ENCODE results near the gene SERPINF2.

SERPINF2 gene

DNA sequence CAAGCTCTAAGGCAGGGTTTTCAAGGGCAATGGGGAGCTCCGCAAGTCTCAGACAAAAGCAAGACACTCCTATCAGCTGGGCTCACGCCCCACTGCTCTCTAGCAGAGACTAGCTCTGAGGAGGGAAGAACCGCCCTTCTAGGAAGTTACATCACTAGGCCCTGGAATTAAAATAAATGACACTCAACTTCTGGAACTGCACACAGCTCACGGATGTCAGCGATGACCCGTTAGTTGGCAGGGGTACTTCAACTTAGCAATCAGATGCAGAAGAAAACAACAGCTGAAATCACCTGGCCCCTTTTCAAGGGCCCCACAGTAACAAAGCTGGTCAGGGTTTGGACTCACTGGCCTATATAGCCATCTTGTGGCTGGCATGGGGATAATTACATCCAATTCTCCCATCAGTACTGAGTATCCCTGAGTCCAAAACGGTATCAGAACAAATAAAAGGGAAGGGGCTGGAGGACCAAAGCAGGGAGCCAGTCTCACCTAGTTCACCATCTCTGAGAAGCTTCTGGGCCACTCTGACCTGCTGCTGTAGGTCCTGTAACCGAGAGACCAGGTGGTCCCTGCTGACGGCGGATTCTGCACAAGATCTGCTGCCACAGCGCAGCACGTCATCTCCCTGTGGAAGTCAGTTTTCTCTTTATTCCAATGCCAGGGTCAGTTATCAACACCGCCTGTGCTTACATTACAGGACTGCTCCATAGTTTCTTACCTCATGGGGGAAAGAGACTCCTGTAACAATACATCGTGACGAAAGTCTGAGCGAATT, 41.4 kb downstream of the SERPINF2 start:
- peak; percentile 34 for DNase-seq (ENCODE audit: low read depth)
- H3K4me3 ChIP-seq (ENCODE audit: low read depth, low read length), result no peak overlapping the region
- TF ChIP-seq, protein P1, sequence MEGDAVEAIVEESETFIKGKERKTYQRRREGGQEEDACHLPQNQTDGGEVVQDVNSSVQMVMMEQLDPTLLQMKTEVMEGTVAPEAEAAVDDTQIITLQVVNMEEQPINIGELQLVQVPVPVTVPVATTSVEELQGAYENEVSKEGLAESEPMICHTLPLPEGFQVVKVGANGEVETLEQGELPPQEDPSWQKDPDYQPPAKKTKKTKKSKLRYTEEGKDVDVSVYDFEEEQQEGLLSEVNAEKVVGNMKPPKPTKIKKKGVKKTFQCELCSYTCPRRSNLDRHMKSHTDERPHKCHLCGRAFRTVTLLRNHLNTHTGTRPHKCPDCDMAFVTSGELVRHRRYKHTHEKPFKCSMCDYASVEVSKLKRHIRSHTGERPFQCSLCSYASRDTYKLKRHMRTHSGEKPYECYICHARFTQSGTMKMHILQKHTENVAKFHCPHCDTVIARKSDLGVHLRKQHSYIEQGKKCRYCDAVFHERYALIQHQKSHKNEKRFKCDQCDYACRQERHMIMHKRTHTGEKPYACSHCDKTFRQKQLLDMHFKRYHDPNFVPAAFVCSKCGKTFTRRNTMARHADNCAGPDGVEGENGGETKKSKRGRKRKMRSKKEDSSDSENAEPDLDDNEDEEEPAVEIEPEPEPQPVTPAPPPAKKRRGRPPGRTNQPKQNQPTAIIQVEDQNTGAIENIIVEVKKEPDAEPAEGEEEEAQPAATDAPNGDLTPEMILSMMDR (IDR thresholded peaks at IDR 0.05; ENCODE audit: insufficient read depth, low read depth, low read length, missing control alignments), result no peak

DNA sequence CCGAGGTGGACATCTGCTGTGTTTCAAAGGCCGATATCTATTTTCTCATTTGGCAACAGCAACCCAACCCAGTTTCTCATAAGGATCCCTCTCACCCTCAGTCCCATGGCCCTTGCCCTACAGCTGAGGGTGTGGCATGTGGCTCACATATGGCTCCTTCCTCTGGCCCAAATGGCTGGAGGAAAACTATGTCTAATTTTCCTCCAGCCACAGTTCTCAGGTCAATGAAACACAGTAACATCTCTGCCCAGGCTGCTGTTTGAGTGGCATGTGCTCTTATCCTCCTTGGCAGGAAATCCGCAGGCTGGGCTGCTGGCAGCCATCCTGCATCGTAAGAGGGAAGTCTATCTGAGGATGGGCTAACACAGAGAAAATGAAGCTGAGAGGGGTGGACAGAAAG, 43.3 kb downstream of the SERPINF2 start:
- H3K4me3 ChIP-seq (ENCODE audit: low read depth, low read length), result no peak overlapping the region
- TF ChIP-seq, protein P1 (IDR thresholded peaks at IDR 0.05; ENCODE audit: insufficient read depth, low read depth, low read length, missing control alignments), result no peak
- no peak for DNase-seq (ENCODE audit: low read depth)

DNA sequence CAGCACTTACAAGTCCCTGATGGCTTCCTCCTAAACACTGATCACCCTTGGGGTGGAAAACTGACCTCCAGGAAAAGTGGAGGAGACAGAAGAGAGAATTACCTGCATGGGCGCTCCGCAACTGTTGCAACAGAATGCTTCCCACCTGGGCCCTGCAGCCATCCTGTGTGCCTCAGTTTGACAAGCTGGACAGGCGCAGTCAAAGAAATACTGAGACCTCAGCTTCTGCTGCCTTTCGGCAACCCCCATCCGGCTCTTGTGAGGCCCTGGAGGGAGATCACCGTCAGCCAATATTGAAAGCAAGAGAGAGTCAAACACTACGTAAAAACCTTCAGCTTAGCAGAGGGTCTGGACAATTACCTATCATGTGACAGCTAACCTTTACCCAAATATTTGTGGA, 44.0 kb downstream of the SERPINF2 start:
- no peak overlapping the region for H3K4me3 ChIP-seq (ENCODE audit: low read depth, low read length)
- TF ChIP-seq, protein P1 (IDR thresholded peaks at IDR 0.05; ENCODE audit: insufficient read depth, low read depth, low read length, missing control alignments), result no peak
- no peak for DNase-seq (ENCODE audit: low read depth)

DNA sequence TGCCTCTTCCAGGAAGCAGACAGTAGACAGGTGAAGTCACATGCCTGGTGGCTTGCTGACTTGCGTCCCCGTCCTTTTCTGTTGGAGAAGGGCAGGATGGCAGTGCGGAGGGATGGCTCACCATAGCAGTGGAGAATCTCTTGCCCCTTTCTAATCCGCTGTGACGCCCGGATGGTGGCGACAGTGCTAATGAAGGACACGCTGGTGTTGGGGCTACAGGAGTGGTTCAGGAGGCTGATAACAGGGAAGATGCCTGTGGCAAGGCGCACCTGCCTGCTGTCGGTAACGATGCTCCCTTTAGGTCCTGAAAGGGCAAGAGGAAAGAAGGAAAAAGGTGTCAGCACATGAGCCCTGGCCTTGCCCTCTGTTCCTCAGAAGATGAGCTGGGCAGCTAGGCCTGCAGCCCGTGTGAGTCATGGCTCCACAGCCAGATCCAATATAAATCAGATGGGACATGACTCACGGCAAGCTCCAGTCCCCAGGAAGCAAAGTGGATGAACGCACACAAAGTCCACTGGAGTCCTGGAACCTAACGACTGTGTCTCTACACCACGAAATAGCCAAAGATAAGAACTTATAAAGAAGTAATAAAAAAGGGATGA, 44.7 kb downstream of the SERPINF2 start:
- no peak for DNase-seq (ENCODE audit: low read depth)
- TF ChIP-seq, protein P1 (IDR thresholded peaks at IDR 0.05; ENCODE audit: insufficient read depth, low read depth, low read length, missing control alignments), result no peak
- no peak overlapping the region for H3K4me3 ChIP-seq (ENCODE audit: low read depth, low read length)

DNA sequence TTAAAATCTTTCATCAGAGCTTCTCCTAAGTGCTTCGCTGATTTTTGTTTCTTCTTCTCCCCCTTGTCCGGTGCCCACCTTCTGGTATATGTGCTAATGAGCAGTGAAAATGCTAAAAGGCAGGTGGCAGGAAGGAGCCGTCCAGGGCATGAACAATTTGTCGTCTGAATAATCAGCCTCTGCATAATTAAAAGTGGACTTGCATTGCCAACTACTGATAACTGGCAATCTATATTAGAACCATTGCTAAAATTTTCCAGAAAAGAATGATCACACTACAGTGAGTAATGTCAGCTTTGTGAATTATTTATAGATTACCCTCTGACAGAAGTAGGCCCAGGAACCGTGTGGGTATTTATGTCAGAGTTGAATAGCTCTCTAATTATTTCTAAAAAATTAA, 47.3 kb downstream of the SERPINF2 start:
- no peak overlapping the region for H3K4me3 ChIP-seq (ENCODE audit: low read depth, low read length)
- TF ChIP-seq, protein P1 (IDR thresholded peaks at IDR 0.05; ENCODE audit: insufficient read depth, low read depth, low read length, missing control alignments), result no peak
- no peak for DNase-seq (ENCODE audit: low read depth)

DNA sequence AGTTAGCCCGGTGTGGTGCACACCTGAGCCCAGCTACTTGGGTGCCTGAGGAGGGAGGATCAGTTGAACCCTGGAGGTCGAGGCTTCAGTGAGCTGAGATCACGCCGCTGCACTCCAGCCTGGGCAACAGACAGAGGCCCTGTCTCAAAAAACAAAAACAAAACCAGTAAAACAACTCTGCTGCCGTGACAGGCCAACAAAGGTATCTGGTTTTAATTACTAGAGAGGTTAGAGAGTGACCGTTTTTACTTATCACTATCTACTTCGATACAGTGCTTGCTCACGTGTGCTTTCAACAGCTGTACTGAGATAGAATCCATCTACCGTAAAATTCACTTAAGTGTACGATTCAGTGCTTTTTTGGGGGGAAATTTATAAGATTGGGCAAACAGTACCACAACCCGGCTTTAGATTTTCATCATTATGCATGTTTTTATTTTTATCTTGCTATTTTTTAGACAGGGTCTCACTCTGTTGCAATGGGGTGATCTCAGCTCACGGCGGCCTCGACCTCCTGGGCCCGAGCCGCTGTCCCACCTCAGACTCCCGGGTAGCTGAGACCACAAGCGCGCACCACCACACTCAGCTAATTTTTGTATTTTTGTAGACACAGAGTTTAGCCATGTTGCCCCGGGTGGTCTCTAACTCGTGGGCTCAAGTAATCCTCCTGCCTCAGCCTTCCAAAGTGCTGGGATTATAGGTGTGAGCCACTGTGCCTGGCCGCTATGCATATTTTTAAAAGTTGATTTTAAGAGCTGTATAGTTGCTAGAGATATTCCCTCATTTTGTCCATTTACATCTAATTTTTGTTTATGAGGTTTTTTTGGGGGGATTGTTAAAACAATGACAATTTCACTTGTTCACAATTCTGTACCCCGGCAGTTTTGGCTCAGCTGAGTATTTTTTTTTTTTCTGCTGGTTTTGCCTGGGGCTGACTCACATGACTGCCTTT, 50.1 kb downstream of the SERPINF2 start:
- no peak overlapping the region for H3K4me3 ChIP-seq (ENCODE audit: low read depth, low read length)
- DNase-seq (ENCODE audit: low read depth), result no peak
- TF ChIP-seq, protein P1 (IDR thresholded peaks at IDR 0.05; ENCODE audit: insufficient read depth, low read depth, low read length, missing control alignments), result no peak
